Hematopoietic multipotent progenitor cell (in vitro differentiated cells): Measurements from ENCODE around the gene HOATZ. TPM values are rescaled to one million over a fixed set of nuclear protein-coding genes. Genes with fewer than 3 reads are reported as not detected.

ENCODE experiments used
- DNase-seq, 3 donors: peaks; one replicate each; pipeline ENCODE4 v3.0.0-alpha.2; 2011 to 2015; ENCODE audit warnings: low read depth in 2 of 3, low spot score in 2 of 3
- total RNA-seq: library from RNA; depleted of rRNA; stranded (reverse); fragments of >200 nt; gene quantifications from one replicate; pipeline ENCODE4 v1.2.3, GENCODE V29; 2012

Gene HOATZ
- total RNA-seq, 1 donor, result not detected

GRCh38 chr11:111548525-111548924 is 33.9 kb downstream of the HOATZ start:
- DNase-seq, result no peak

DNA sequence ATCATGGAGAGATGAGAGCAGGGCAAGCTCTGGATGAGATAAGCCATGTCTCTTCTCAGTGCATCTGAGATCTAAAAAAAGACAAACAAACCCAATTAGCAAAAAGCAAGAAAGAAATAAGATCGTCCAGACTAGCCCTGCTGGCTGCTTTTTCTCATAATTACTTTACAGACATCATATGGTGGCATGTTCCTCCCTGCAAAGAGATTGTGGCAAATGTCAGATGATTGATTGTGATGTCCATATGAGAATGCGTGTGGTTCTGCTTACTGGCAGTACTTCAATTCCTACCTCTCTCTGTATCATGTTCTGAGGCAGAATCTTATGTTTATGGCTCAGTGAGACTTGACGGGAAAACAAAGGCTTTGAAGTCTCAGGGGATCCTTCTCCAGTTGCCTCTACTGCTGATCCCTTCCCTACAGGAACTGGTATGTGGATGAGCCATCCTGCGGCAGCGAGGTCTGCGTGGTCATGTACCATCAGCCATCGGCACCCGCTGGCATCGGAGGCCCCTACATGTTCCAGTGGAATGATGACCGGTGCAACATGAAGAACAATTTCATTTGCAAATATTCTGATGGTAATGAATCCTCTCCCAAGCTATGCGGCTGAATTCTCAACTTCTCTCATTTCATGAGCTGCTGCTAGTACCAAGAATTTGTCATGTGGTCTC is 34.8 kb downstream of the HOATZ start:
- DNase-seq, result no peak

GRCh38 chr11:111549869-111550203 is 35.3 kb downstream of the HOATZ start:
- no peak for DNase-seq

GRCh38 chr11:111550258-111550657 is 35.7 kb downstream of the HOATZ start:
- DNase-seq, result no peak

- no peak for DNase-seq
These were observed 40.0 kb downstream of the HOATZ start for GRCh38 chr11:111554532-111554931.

- no peak for DNase-seq
These were observed 40.7 kb downstream of the HOATZ start for GRCh38 chr11:111555255-111555654.

DNA sequence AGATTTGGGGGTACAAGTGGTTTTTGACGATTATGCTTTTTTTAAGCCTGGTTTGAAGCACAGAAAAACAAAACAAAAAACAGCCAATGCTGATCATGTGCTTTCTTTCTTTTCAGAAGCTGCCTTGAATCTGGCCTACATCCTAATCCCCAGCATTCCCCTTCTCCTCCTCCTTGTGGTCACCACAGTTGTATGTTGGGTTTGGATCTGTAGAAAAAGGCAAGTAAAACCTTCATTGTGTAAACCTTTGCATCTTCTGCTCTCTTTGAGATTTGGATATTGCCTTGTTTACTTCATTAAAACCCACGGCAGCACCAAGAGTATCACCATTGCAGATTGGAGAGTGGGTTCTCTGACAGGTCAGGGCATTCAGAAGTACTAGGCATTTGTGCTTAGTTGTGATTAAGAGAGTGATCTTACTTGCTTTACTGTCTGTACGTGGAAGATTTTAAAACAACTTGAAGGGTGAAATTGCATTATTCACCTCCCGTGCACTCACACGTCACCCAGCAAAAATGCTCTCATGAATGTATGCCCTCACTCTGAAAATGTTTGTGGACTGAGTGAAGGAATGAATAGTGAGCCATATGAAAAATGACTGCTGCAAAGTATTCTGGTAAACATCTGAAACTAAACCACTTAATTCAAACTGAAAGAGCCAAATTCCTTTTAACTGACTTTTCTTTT is 43.0 kb downstream of the HOATZ start:
- no peak for DNase-seq

GRCh38 chr11:111559800-111560464 is 45.4 kb downstream of the HOATZ start:
- no peak for DNase-seq

DNA sequence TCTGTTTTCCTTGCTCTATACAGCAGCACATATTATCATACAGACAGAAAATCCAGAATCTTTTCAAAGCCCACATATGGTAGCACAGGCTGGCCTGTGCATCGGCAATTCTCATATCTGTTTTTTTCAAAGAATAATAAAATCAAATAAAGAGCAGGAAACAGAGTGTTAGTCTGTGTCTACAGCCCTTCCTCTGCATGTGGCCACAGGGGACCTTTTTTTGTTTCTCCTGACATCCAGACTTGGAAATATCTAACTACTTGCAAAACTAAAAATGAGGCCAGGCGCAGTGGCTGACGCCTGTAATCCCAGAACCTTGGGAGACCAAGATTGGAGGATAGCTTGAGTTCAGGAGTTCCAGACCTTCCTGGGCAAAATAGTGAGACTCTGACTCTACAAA is 46.2 kb downstream of the HOATZ start:
- DNase-seq, result no peak

- no peak for DNase-seq
These were observed 46.7 kb downstream of the HOATZ start for GRCh38 chr11:111561306-111561705.

DNA sequence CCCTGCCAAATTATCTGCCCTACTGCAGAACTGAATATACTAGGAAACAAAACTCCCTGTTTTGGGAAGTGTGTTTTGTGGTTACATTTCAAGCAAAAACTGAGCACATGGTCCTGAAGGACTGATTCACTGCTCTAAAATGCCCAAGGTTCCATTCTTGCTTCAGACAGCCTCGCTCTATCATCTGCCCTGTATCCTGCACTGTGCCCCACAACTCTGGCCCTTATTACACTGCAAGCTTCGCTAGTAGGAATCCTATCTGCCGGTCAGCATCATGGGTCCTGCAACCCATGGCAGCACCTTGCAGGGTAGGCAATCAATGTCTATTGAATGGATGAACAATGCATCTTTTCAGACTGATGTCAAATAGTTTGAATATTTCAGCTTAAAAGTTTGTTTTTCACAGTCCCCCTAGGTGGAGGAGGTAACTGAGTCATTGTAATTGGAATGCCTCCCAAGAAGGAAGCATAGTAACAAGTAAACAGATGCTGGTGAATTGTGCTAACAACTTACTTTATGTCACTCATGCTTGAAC is 47.3 kb downstream of the HOATZ start:
- no peak for DNase-seq

- no peak for DNase-seq
These were observed 48.3 kb downstream of the HOATZ start for GRCh38 chr11:111562692-111563389.

GRCh38 chr11:111565114-111565720 is 50.6 kb downstream of the HOATZ start:
- peak; percentile 40 to 77 (median 59) for DNase-seq

DNA sequence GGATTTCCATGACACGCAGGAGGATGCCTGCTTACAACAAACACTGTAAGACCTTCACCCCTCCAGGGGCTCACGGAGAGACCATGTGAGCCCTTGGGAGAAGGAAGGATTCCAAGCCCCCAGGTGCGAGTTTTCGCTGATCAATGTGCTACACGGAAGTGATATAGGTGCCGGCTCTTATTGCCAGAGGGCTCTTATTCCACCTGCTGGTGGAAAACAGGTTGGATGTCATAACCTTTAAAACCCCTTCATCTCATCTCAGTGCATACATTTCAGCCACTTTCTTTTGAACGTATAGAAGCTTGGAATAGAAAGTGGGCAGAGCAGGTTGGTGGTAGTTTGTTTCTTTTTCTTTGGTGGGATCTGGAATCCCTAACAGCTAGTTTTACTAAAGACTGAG is 51.7 kb downstream of the HOATZ start:
- DNase-seq, result no peak

DNA sequence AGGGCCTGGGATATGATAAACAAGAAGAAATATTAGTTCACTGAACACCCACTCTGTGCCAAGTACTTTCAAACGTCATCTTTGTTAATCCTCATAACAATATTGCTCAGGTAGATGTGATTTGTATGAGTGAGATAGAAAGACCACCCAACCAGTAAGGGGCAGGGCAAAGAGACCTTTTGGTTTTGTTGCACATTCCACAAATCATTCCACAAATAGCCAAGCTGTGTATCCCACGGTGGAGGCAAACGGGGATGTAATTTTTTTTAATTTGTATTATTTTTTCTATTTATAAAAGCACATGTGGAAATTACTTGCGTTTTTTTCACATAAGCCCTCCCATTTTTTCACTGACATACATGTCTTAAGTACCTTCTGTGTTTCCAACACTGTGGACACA is 54.9 kb downstream of the HOATZ start:
- DNase-seq, result no peak

DNA sequence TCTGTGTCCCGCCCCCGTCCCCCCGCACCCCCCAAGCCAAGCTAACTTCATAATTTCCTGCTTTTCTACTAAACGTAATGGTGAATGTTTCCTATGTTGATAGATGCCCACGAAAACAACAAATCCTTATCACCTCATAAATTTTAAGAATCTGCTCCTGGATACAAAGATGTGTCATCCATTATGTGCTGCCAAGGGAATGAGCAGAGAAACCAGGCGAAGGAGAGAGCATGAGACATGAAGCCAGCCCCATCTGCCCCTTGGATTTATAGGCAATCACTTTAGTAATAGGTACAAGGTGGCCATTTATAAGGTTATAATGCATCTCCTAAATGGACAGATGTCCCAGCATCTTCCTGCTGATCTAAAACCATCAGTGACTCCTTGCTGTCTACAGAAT is 56.2 kb downstream of the HOATZ start:
- DNase-seq, result no peak

GRCh38 chr11:111571829-111572501 is 57.4 kb downstream of the HOATZ start:
- peak in 1 of 3 donors; percentile 26 for DNase-seq

DNA sequence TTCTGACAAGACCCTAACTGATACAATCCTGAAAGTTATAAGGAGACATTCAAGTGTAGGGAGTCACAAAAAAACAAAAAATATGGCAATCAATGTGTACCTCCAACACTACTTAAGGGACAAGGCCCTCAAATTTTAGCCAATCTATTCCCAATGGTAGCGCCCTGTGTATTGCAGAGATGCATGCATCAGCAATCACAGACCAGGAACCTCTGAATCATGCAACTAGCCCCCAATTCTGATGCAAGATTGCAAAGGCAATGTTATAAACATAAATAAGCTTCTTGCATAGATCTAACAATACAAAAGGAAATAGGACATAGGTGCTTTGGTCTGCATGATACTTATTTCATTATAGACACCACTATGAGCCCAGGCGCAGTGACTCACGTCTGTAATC is 58.0 kb downstream of the HOATZ start:
- no peak for DNase-seq

GRCh38 chr11:111573821-111574249 is 59.3 kb downstream of the HOATZ start:
- no peak for DNase-seq
